Gastrocnemius medialis (tissue), 4 donors: Measurements from ENCODE around the gene NKX1-1. TPM values are rescaled to one million over a fixed set of nuclear protein-coding genes. Genes with fewer than 3 reads are reported as not detected.

Experiments
- ATAC-seq, 2 donors: fragments of 150-250 bp; one replicate each; pipeline ENCODE4 v1.9.1; 2016
- DNase-seq, 2 donors: peaks; one replicate each; pipeline ENCODE4 v3.0.0-alpha.2; 2019
- H3K27ac ChIP-seq, 4 donors: fragments of 200-600 bp; sonication (generic); 1 replicate in 1 of 4; 2 replicates in 3 of 4; pipeline ENCODE4 v1.5.1; 2016 to 2018; ENCODE audit warnings: mild to moderate bottlenecking in 2 of 4, moderate library complexity in 1 of 4
- H3K27me3 ChIP-seq, 3 donors: fragments of 200-600 bp; sonication (generic) in 2 of 3; 1 replicate in 1 of 3; 2 replicates in 2 of 3; pipeline versions ENCODE4 v1.5.1 to v1.6.0; 2016 to 2019; ENCODE audit warnings: mild to moderate bottlenecking in 1 of 3, moderate library complexity in 1 of 3
- H3K36me3 ChIP-seq, 2 donors: fragments of 200-600 bp; sonication (generic) in 1 of 2; one replicate each; pipeline ENCODE4 v1.5.1; 2017 to 2018
- H3K4me1 ChIP-seq, 2 donors: fragments of 200-600 bp; sonication (generic) in 1 of 2; one replicate each; pipeline ENCODE4 v1.5.1; 2016 to 2017; ENCODE audit warnings: mild to moderate bottlenecking in 2 of 2
- H3K4me3 ChIP-seq, 4 donors: fragments of 200-600 bp; sonication (generic) in 3 of 4; 1 replicate in 1 of 4; 2 replicates in 3 of 4; pipeline ENCODE4 v1.5.1; 2016 to 2019; ENCODE audit warnings: mild to moderate bottlenecking in 2 of 4
- H3K9me3 ChIP-seq, 3 donors: fragments of 200-600 bp; sonication (generic) in 2 of 3; 1 replicate in 1 of 3; 2 replicates in 2 of 3; pipeline ENCODE4 v1.5.1; 2016 to 2019
- CTCF ChIP-seq, 5 experiments: fragments of 450-650 bp in 3 of 5; fragments of 200-600 bp in 2 of 5; sonication (generic) in 2 of 5; IDR thresholded peaks in 4 of 5; conservative IDR thresholded peaks in 1 of 5; 1 replicate in 4 of 5; 2 replicates in 1 of 5; pipeline ENCODE4 v1.5.1; 2016 to 2019; ENCODE audit warnings: antibody characterized with exemption in 5 of 5, mild to moderate bottlenecking in 3 of 5, moderate library complexity in 3 of 5
- POLR2A ChIP-seq, 2 donors: fragments of 450-650 bp; IDR thresholded peaks; one replicate each; pipeline ENCODE4 v1.6.1; 2017; ENCODE audit warnings: antibody characterized with exemption in 2 of 2, mild to moderate bottlenecking in 2 of 2, moderate library complexity in 2 of 2
- in situ Hi-C, 4 donors: fragments of 200-750 bp; cut with MboI; loops; one replicate each; pipeline versions ENCODE4 v1.15.0 to v1.8.0; 2017; ENCODE audit warnings: low sequenced_read_pairs in 4 of 4
- intact Hi-C: fragments of 100-400 bp; cut with DNase I; formaldehyde crosslinking; loops from one replicate; pipeline ENCODE4 v1.15.1; 2023; ENCODE audit warnings: low total_unique reads
- total RNA-seq, 4 donors: library from RNA; depleted of rRNA; stranded (reverse); fragments of >200 nt; gene quantifications; one replicate each; pipeline versions ENCODE4 v1.1.0 to v1.2.3, GENCODE V29; 2016

NKX1-1 gene
- total RNA-seq, 4 donors from 2014 or later = not detected

- Histone ChIP-seq H3K36me3 (no peaks in the 10 kb centered on the region), H3K9me3 (no peaks in the 10 kb centered on the region), H3K27ac (no peak overlapping the region), H3K4me1 (no peaks in the 10 kb centered on the region), H3K27me3 (peaks cover 59 to 85% (median 82%) of the 10 kb centered on the region in 3 donors), H3K4me3 (no peak overlapping the region)
- in situ Hi-C loops = no loop called here
- no peak for DNase-seq
- no peak for TF ChIP-seq POLR2A (IDR thresholded peaks at IDR 0.05)
- TF ChIP-seq CTCF (IDR thresholded peaks at IDR 0.05 in 4 of 5, conservative IDR thresholded peaks at IDR 0.05 in 1 of 5) = no peak
- intact Hi-C loops = no loop called here
- ATAC-seq = no peak
These were observed 8.8 kb upstream of the NKX1-1 start for GRCh38 chr4:1414831-1415680.

- DNase-seq (no peak), ATAC-seq (no peak)
- H3K27ac ChIP-seq = no peak overlapping the region
- H3K36me3 ChIP-seq = no peaks in the 10 kb centered on the region
- TF ChIP-seq POLR2A (IDR thresholded peaks at IDR 0.05) (no peak), CTCF (IDR thresholded peaks at IDR 0.05 in 4 of 5, conservative IDR thresholded peaks at IDR 0.05 in 1 of 5) (no peak)
- no peak overlapping the region for H3K4me3 ChIP-seq
- no peaks in the 10 kb centered on the region for H3K4me1 ChIP-seq
- in situ Hi-C loops = no loop called here
- intact Hi-C loops = no loop called here
- H3K9me3 ChIP-seq = no peaks in the 10 kb centered on the region
- H3K27me3 ChIP-seq = peaks cover 66 to 89% (median 88%) of the 10 kb centered on the region in 3 donors
These were observed 7.6 kb upstream of the NKX1-1 start for GRCh38 chr4:1413687-1414479.

- TF ChIP-seq POLR2A (IDR thresholded peaks at IDR 0.05) = no peak
- TF ChIP-seq CTCF (IDR thresholded peaks at IDR 0.05 in 4 of 5, conservative IDR thresholded peaks at IDR 0.05 in 1 of 5) = no peak
- Histone ChIP-seq H3K27ac (no peak overlapping the region), H3K4me1 (no peaks in the 10 kb centered on the region), H3K27me3 (peaks cover 73 to 91% (median 88%) of the 10 kb centered on the region in 3 donors), H3K4me3 (no peak overlapping the region), H3K36me3 (no peaks in the 10 kb centered on the region), H3K9me3 (no peaks in the 10 kb centered on the region)
- ATAC-seq = no peak
- intact Hi-C loops = no loop called here
- DNase-seq = no peak
- in situ Hi-C loops = no loop called here
These were observed 7.0 kb upstream of the NKX1-1 start for GRCh38 chr4:1413204-1413663.

- intact Hi-C loops = no loop called here
- DNase-seq (no peak), ATAC-seq (no peak)
- H3K27ac ChIP-seq = no peak overlapping the region
- peaks cover 76 to 92% (median 88%) of the 10 kb centered on the region in 3 donors for H3K27me3 ChIP-seq
- H3K36me3 ChIP-seq = no peaks in the 10 kb centered on the region
- TF ChIP-seq CTCF (IDR thresholded peaks at IDR 0.05 in 4 of 5, conservative IDR thresholded peaks at IDR 0.05 in 1 of 5) (no peak), POLR2A (IDR thresholded peaks at IDR 0.05) (no peak)
- in situ Hi-C loops = no loop called here
- H3K9me3 ChIP-seq = no peaks in the 10 kb centered on the region
- H3K4me3 ChIP-seq = no peak overlapping the region
- no peaks in the 10 kb centered on the region for H3K4me1 ChIP-seq
These were observed 6.3 kb upstream of the NKX1-1 start for GRCh38 chr4:1412376-1413203.
